ENCODE results near the gene HAAO. TPM values are rescaled to one million over a fixed set of nuclear protein-coding genes. Genes with fewer than 3 reads are reported as not detected.
A peak's percentile ranks its signal among the peaks of the same experiment; 100 is the strongest.

The HAAO gene
- total and polyA plus RNA-seq, 2 of the 8 experiments (the other 6 are each of a cell fraction or from before 2014, with no cell fraction given): 2.5 to 7.0 TPM

DNA sequence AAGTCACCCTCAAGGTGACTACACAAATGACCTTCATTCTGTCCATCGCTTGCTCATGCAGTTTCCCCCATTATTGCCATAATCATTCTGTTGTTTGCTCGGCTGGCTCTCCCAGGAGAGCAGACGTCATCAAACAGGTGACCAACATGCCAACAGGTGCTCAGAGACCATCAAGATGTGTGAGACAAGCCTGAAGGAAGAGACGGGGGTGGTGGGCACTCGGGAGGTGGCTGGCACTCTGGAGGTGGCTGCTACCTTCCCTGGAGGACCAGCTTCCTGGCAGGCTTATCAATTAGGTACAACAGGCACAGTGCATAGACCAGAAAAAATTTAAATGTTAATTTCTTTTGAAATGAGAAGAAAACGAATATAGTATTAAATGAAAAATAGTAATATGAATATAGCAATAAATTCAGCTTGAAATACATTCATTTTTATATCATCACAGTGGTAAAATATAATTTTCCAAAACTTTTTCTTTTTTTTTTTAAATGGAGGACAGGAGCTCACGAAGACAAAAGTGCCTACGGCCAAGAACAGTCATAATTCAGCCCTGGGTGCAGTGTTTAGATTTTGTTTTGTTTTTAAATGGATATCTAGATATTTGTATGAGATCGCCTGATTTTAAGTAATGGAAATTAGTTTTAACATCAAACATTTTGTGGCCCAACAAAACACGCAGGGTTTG lies 16.9 kb upstream of the HAAO start:
- no peak overlapping the region for H2AK5ac ChIP-seq (ENCODE audit: low read depth, low read length)
- no peak overlapping the region for H3K18ac ChIP-seq (ENCODE audit: extremely low read depth, low read length)
- H4K20me1 ChIP-seq (replicated peaks in 1 of 2; ENCODE audit: control insufficient read depth in 1 of 2, insufficient read depth in 2 of 2, low read length in 2 of 2): no peaks in the 10 kb centered on the region
- H2BK120ac ChIP-seq (replicated peaks; ENCODE audit: low read depth, low read length): peak overlapping the region; percentile 13
- WGBS, 2 experiments (ENCODE audit: extremely low coverage in 1 of 2, insufficient coverage in 1 of 2, insufficient read length in 1 of 2, insufficient replicate concordance in 2 of 2, low coverage in 1 of 2, low lambda C conversion rate in 2 of 2, missing lambda C conversion rate in 1 of 2): 59% methylated on average over 10 of the region's 10 CpGs; no CpG with 5 or more reads in 1 of the 2 experiments
- H3K23ac ChIP-seq (ENCODE audit: insufficient read length): no peak overlapping the region
- no peak overlapping the region for H2BK5ac ChIP-seq (ENCODE audit: low read depth, low read length)
- H4K91ac ChIP-seq (replicated peaks; ENCODE audit: insufficient read length, low read length): no peak overlapping the region
- peak overlapping the region; percentile 7; the same call in 1 of the 2 replicates for H2BK12ac ChIP-seq (ENCODE audit: low read depth, low read length)
- DNase-seq (ENCODE audit: low read depth in 1 of 2, low spot score in 2 of 2): peak in 1 of 2 experiments; percentile 46
- H3K4ac ChIP-seq (replicated peaks; ENCODE audit: insufficient read length, low read depth, low read length): no peak overlapping the region
- no peak overlapping the region for H4K5ac ChIP-seq (ENCODE audit: insufficient read length, low read depth, low read length)
- H3K56ac ChIP-seq (replicated peaks; ENCODE audit: insufficient read length, low read depth, low read length): no peak overlapping the region
- TF ChIP-seq KDM1A (IDR thresholded peaks at IDR 0.05; ENCODE audit: borderline replicate concordance, low read length) (no peak), MAFK (IDR thresholded peaks at IDR 0.05; ENCODE audit: low read depth, low read length) (no peak)
- H2AFZ ChIP-seq (ENCODE audit: low read length): no peak overlapping the region; the same call in 1 of the 2 replicates
- ChIA-PET POLR2A (ENCODE audit: partially characterized antibody) (interaction anchor here (1.1 to 3.5 kb wide), 7 partner anchors 9 to 160 kb away, joined by 3 to 61 read pairs (median 7); partner anchors contain the start of gene HAAO), CTCF (ENCODE audit: partially characterized antibody) (interaction anchor here (0.7 to 11.8 kb wide), 9 partner anchors 9 to 457 kb away, joined by 3 to 119 read pairs (median 3); no protein-coding TSS in a partner anchor)
- H3K27me3 ChIP-seq (replicated peaks in 1 of 4; ENCODE audit: control insufficient read depth in 3 of 4, extremely low read depth in 1 of 4, insufficient read depth in 3 of 4, low read length in 3 of 4): no peaks in the 10 kb centered on the region
- H3K27ac ChIP-seq (ENCODE audit: low read depth, low read length): no peak overlapping the region
- no peaks in the 10 kb centered on the region for H3K79me2 ChIP-seq (ENCODE audit: control insufficient read depth in 1 of 2, insufficient read depth in 2 of 2, low read length in 2 of 2)
- H2BK15ac ChIP-seq (ENCODE audit: low read length): 0 out of 2 replicates have a peak overlapping the region, but pooled peaks have one; percentile 77
- no peak overlapping the region for H4K8ac ChIP-seq (ENCODE audit: extremely low read depth, insufficient read depth, low read length)
- H3K9me3 ChIP-seq (ENCODE audit: insufficient read depth in 2 of 2, low read depth in 1 of 2, low read length in 1 of 2): 0 out of 4 replicates have a peak, but pooled peaks cover 0 to 3% of the 10 kb centered on the region in 2 experiments
- H2BK20ac ChIP-seq (ENCODE audit: low read length): no peak overlapping the region
- FAIRE-seq: no peak
- peaks cover 4% of the 10 kb centered on the region; the same call in 1 of the 2 replicates for H3K23me2 ChIP-seq (ENCODE audit: low read depth, low read length)
- H3K9ac ChIP-seq (replicated peaks in 1 of 4; ENCODE audit: extremely low read depth in 1 of 4, low read depth in 3 of 4, low read length in 3 of 4): peak overlapping the region in 2 of 4 experiments; percentile 22 to 41; a peak in 4 of 7 replicates
- H3K79me1 ChIP-seq (ENCODE audit: low read depth, low read length): no peaks in the 10 kb centered on the region
- H3K14ac ChIP-seq (ENCODE audit: insufficient read length): no peak overlapping the region
- H3K4me3 ChIP-seq (ENCODE audit: extremely low read depth in 1 of 4, insufficient read depth in 2 of 4, low read depth in 3 of 4, low read length in 4 of 4): peak overlapping the region; percentile 42 to 80 (median 53); a peak in 7 of 8 replicates
- peaks cover 0 to 3% (median 0%) of the 10 kb centered on the region in 4 experiments; a peak in 4 of 7 replicates for H3K4me1 ChIP-seq (replicated peaks in 1 of 4; ENCODE audit: control insufficient read depth in 3 of 4, insufficient read depth in 4 of 4, low read length in 3 of 4)
- H3K36me3 ChIP-seq (ENCODE audit: control insufficient read depth in 2 of 4, insufficient read depth in 4 of 4, low read length in 3 of 4): no peaks in the 10 kb centered on the region
- H3K4me2 ChIP-seq (ENCODE audit: insufficient read depth in 1 of 2, low read depth in 2 of 2, low read length in 2 of 2): peak overlapping the region; percentile 60 to 66

Data from H1 (cell line).